HG02943 (cell line): Measurements from ENCODE around the gene SLC37A3.
"Not testable (repeated sequence)": the region's sequence is repeated elsewhere in the genome, so short reads cannot be mapped to it uniquely, and the experiment has no call there.

Experiments used
- ATAC-seq: cut with Tn5 transposase; IDR thresholded peaks from one replicate; pipeline ENCODE4 v1.9.1; 2021; ENCODE audit warnings: mild to moderate bottlenecking, low read depth, moderate library complexity; ENCODE audit not compliant: unreplicated experiment

Gene SLC37A3

GRCh38 chr7:140349144-140349771, 49.1 kb downstream of the SLC37A3 start:
- ATAC-seq = no peak

DNA sequence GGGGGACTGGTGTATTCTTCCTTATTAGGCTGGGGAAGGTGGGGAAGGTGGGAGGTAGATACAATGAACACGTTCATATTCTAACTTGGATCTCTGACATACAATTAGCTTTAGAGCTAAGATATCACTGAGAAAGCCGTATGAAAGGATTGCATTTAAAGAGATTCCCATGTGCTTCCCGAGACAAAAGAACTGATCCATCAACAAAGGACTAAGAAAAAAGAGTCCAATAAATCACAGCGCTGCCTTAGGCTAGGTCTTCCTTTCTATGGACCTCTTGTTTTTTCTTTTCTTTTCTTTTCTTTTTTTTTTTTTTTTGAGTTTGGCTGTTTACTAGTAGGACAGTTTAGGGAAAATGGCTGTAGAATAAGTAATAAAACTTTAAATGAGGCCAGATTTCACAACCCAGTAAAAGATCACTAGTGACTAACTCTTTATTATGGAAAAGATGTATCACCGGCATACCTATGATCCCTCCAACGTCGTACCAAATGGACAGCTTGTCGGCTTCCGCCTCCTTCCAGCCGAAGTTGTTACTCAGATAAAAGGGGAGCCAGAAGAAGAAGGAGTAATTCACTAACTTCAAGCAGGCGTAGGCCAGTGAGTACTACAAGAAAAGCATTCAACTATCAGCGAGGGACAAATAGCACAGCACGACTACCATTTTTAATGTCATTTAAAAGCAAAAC, 50.0 kb downstream of the SLC37A3 start:
- no peak for ATAC-seq

DNA sequence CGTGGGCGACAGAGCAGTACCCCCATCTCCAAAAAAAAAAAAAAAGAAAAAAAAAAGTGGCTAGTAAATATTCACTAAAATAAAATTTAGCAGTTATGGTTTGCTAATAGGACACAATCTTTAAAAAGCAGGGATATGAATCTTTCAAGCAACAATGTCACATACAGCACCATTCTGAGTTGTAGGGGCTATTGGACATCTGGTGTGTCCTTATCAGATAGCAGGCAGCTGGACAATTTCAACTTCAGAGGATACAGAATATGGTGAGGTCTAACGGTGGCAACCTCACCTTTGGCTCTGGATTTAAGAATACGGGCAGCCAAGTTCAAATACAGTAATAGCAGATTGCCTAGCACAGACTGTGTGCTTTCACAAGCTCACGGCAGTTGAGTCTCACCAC, 51.1 kb downstream of the SLC37A3 start:
- no peak for ATAC-seq

DNA sequence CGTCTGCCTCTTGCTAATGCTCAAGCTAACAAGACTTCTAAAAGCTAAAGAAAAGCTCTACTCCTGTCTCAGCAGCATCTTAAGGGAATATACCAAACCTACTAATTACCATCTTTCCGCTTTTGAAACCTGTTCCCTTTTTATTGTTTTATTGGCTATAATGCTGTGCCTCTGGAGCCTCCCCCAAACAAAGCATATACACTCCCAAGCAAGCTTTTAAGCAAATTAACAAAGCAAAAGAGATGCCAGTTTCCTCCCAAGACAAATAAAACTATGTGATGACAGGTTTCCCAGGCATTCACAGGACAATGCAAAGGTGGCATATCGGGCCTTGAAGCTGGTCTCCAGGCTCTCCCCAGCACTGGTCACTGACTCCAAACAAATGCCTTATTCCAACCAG, 52.9 kb downstream of the SLC37A3 start:
- no peak for ATAC-seq

- no peak for ATAC-seq
These were observed 55.4 kb downstream of the SLC37A3 start for GRCh38 chr7:140342727-140343514.

DNA sequence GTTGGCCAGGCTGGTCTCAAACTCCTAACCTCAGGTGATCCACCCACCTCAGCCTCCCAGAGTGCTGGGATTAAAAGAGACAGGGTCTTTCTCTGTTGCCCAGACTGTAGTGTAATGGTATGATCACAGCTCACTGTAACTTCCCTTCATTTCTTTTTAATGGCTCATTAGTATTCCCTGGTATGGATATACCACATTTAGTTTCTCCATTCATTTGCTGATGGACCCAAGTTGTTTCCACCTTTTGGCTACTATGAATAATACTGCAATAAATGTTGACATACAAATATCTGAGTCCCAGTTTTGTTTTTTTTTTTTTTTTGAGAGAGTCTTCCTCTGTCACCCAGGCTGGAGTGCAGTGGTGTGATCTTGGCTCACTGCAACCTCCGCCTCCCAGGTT, 59.4 kb downstream of the SLC37A3 start:
- not testable (repeated sequence) for ATAC-seq

DNA sequence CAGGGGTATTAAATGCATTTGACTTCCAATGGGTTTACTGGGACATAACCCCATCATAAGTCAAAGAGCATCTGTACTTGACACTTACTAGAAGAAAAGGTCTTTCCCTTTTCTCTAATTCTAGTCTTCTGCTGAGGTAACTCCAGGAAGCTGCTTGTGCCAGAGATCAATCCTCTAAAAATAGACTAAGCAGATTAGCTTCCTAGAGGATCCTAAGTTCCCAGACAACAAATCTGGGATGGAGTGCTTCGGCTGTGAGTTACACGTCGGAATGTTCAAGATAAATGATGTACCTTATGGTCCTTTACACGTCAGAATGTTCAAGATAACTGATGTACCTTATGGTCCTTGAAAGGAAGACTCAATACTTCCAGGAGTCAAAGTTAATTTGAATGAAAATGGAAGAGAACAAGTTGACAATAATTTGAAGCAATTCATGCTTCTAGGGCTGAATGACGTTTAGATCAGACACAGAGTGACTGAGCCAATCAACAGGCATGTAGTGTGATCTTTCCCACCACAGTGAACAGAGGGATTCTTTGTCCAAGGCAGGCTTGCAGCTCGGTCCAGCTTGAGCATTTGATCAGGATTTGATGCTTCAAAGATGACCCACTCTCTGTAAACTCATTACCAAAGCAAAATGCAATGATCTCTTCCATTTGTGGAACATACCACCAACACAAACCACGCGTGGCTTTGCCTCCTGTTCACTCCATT, 63.8 kb downstream of the SLC37A3 start:
- ATAC-seq = no peak

DNA sequence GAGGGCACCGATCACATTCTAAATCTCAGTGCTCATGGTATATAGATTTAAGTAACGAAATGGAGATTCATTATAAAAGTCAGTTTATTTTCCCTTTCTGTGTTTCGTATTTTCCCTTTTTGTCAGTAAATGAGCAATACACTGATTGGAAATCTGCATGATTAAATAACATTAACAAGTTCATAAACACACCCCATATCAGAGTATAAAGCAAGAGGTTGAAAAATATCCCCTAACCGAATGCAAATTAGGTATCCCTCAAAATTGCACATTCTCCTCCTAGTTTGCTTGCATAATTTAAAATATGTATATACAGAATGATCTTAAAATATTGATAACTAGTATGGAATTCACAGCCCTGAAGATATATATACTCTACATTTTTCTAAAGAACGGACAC, 64.6 kb downstream of the SLC37A3 start:
- no peak for ATAC-seq

DNA sequence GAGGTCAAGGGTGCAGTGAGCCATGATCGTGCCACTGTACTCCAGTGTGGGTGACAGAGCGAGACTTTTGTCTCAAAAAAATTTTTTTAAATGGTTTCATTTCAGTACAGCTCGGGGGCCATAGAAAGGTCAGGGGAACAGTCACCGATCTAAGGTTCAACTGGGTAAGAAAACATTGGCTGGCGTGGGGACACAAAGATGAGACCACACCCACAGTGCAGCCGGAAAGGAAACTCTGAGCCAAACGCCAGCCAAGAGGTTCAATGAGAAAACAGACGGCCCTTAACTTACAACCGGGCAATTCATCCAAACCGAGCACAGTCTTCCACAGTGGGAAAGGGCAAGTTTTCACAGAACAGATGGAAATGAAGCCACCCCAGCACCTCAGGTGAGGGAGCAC, 65.1 kb downstream of the SLC37A3 start:
- ATAC-seq = no peak

DNA sequence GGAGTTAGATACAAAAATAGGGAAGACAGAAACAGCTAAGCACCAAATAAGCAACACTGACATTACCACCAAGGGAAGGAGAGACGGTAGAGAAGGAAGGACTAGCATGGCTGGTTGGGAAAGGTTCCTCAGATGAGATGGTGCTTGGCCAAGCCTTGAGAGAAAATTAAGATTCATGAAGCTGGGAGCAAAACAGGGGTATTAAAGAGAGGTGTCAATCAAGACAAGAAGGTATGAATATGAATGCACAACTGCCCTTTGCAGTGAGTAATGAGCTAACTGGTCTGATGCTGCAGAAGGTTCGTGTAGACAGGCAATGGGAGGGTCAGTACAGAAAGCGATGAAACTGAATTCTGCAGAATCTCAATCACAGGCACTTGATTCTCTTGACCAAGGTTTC, 67.7 kb downstream of the SLC37A3 start:
- no peak for ATAC-seq

- ATAC-seq = no peak
These were observed 68.2 kb downstream of the SLC37A3 start for GRCh38 chr7:140330128-140330527.

GRCh38 chr7:140327261-140327661, 71.1 kb downstream of the SLC37A3 start:
- no peak for ATAC-seq

DNA sequence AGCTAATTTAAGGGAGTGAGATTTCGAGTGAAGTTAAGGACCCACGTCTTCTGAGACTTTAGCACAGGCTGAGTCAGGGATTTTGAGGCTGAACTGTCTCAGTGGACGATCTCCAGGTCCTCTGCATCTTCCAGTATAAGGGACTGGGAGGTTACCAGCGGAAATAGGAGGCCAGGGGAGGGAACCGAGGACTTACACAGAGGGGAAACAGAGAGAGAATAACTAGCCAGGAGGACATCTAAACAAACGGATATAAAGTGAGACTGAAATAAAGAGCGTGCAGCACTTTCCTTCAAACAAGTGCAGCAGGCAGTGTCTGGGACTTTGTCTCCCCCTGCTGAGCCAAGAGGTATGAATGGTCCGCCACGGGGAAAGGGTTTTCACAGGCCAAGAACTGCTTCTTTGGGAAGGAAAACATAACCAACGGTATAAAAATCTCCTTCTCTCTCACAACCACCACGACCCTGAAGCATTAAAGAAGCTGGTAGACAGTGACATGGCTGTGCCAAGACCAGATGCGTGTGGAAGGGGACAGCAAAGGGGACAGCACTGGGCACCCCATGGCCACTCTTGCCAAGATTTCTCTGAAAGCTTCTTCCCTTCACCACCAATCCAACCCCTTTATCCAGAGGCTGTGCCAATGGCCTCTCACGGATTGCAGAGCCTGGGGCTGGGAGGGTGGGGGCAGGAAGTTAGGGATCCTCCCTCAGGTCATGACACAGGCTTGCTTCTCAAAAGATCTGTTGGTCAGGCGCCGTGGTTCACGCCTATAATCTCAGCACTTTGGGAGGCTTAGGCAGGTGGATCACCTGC, 72.0 kb downstream of the SLC37A3 start:
- ATAC-seq = no peak

GRCh38 chr7:140325600-140325999, 72.7 kb downstream of the SLC37A3 start:
- ATAC-seq = no peak

GRCh38 chr7:140324714-140325113, 73.6 kb downstream of the SLC37A3 start:
- no peak for ATAC-seq

GRCh38 chr7:140322759-140323158, 75.6 kb downstream of the SLC37A3 start:
- ATAC-seq = no peak

DNA sequence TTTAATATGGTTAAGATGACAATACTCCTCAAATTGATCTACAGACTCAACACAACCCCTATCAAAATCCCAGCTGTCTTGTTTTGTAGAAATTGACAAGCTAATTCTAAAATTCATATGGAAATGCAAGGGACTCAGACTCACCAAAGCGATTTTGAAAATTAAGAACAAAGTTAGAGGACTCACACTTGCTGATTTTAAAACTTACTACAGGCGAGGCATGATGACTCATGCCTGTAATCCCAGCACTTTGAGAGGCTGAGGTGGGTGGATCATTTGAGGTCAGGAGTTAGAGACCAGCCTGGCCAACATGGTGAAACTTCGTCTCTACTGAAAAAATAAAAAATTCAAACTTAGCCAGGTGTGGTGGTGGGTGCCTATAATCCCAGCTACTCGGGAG, 78.3 kb downstream of the SLC37A3 start:
- not testable (repeated sequence) for ATAC-seq

DNA sequence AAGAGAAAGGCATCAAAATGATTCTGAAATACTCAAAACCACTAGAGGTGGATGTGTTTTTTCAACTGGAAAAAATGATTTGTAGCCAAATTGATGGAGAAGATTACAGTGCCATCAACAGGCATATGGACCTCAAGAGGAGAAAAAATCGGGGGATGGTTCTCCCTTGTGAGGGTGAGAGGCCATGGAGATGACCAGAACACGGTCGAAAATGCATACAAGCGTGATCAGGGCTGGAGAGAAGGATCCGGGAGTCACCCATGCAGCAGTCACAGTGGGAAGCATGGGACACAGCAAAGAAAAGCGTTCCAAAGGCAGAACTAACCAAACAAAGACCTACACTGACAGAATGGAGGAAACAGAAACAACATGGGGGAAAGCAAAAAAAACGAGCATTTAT, 80.3 kb downstream of the SLC37A3 start:
- no peak for ATAC-seq

DNA sequence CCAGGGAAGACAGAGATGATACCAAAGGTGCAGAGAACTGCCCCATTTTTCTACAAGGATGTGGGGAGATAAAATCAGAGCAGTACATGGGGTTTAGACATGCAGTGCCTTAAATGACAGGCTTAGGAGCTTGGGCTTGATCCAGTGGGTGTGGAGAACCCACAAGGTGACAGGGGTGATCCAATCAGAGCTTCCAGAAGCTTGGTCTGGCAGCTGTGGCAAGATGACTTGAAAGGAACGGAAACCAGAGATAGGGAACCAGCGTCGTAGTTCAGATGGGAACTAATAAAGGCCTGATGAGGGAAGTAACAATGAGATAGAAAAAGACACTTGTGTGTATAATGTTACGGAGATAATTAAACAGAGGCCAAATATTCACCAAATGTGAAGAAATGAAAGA, 80.7 kb downstream of the SLC37A3 start:
- no peak for ATAC-seq

DNA sequence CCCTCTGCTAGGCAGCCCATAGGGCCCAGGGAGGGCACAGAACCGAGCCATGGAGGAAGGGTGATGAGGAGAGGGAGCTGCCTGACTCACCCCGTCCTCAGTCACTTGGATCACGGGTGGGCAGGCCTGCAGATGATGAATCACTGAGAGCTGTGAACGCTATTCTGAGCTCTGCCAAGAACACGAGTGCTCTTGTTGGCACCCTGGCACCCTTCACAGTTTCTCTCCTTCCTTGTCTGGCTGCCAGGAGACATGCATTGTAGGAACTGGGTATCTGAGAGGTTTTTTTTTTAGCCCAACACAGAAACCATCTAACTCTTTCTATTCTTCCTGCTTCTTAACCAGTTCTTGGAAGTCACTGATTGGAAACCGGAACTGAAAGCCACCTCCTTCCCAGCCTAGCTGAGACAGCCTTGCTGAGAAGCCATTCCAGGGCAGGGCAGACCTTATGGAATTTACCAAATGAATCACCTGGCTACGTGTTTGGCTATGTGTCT, 82.1 kb downstream of the SLC37A3 start:
- ATAC-seq = no peak
